CD14-positive monocyte (primary cell): ENCODE measurements around the gene CDK4. TPM values are rescaled to one million over a fixed set of nuclear protein-coding genes. Genes with fewer than 3 reads are reported as not detected.

Experiments
- DNase-seq, 3 donors: peaks; one replicate each; pipeline ENCODE4 v3.0.0-alpha.2; 2011 to 2022
- H2AFZ ChIP-seq: 2 replicates; pipeline ENCODE4 v1.6.0; 2012; ENCODE audit warnings: mild to moderate bottlenecking, low read depth, low read length, inconsistent platforms; ENCODE audit not compliant: insufficient read depth, poor library complexity, severe bottlenecking
- H3K27ac ChIP-seq, 2 donors: 1 replicate in 1 of 2; 2 replicates in 1 of 2; pipeline ENCODE4 v1.5.1; 2012 to 2013; ENCODE audit warnings: low read length in 2 of 2, control low read depth in 1 of 2, inconsistent platforms in 1 of 2, low read depth in 1 of 2, mild to moderate bottlenecking in 1 of 2
- H3K27me3 ChIP-seq, 2 donors: one replicate each; pipeline versions ENCODE4 v1.6.0 to v1.6.1; 2011 to 2013; ENCODE audit warnings: low read length in 2 of 2; ENCODE audit not compliant: control insufficient read depth in 2 of 2, insufficient read depth in 2 of 2
- H3K36me3 ChIP-seq, 2 donors: replicated peaks in 1 of 2; 1 replicate in 1 of 2; 2 replicates in 1 of 2; pipeline versions ENCODE4 v1.5.1 to v1.6.1; 2012 to 2013; ENCODE audit warnings: low read length in 2 of 2, control low read depth in 1 of 2, inconsistent platforms in 1 of 2, mild to moderate bottlenecking in 1 of 2; ENCODE audit not compliant: insufficient read depth in 2 of 2, control insufficient read depth in 1 of 2
- H3K4me1 ChIP-seq, 2 donors: 1 replicate in 1 of 2; 2 replicates in 1 of 2; pipeline versions ENCODE4 v1.5.1 to v1.6.1; 2012 to 2013; ENCODE audit warnings: low read length in 2 of 2, control low read depth in 1 of 2, inconsistent platforms in 1 of 2, mild to moderate bottlenecking in 1 of 2, moderate library complexity in 1 of 2; ENCODE audit not compliant: insufficient read depth in 2 of 2, control insufficient read depth in 1 of 2
- H3K4me2 ChIP-seq: replicated peaks from 2 replicates; pipeline ENCODE3; 2012; ENCODE audit warnings: low read length, moderate library complexity, mild to moderate bottlenecking; ENCODE audit not compliant: poor library complexity, severe bottlenecking; ENCODE audit errors: extremely low read depth
- H3K4me3 ChIP-seq, 3 experiments: fragments of 200-600 bp in 1 of 3; sonication (generic) in 1 of 3; replicated peaks in 1 of 3; 1 replicate in 2 of 3; 2 replicates in 1 of 3; pipeline ENCODE4 v1.5.1; 2011 to 2013; ENCODE audit warnings: low read length in 3 of 3, mild to moderate bottlenecking in 3 of 3, control low read depth in 2 of 3, low read depth in 2 of 3, inconsistent platforms in 1 of 3, moderate library complexity in 1 of 3
- H3K79me2 ChIP-seq: 2 replicates; pipeline ENCODE4 v1.6.0; 2012; ENCODE audit warnings: mild to moderate bottlenecking, control low read depth, inconsistent platforms, low read length, moderate library complexity; ENCODE audit not compliant: insufficient read depth
- H3K9ac ChIP-seq: 2 replicates; pipeline ENCODE4 v1.6.0; 2017; ENCODE audit warnings: low read length, mild to moderate bottlenecking; ENCODE audit not compliant: insufficient read depth, poor library complexity, severe bottlenecking
- H3K9me3 ChIP-seq, 2 donors: replicated peaks in 1 of 2; 1 replicate in 1 of 2; 2 replicates in 1 of 2; pipeline versions ENCODE4 v1.5.1 to v1.6.1; 2012 to 2013; ENCODE audit warnings: low read length in 2 of 2, control low read depth in 1 of 2; ENCODE audit not compliant: control insufficient read depth in 1 of 2, insufficient read depth in 1 of 2
- H4K20me1 ChIP-seq: 2 replicates; pipeline ENCODE4 v1.6.0; 2012; ENCODE audit warnings: mild to moderate bottlenecking, low read length, control low read depth, moderate library complexity; ENCODE audit not compliant: insufficient read depth
- H3K27ac Mint-ChIP-seq, 7 donors: one replicate each; pipeline ENCODE4 v1.8.0; 2020; ENCODE audit warnings: mild to moderate bottlenecking in 7 of 7, mixed read lengths in 7 of 7, moderate library complexity in 6 of 7, inconsistent platforms in 2 of 7
- H3K27me3 Mint-ChIP-seq, 3 donors: one replicate each; pipeline ENCODE4 v1.8.0; 2021 to 2022; ENCODE audit warnings: low read depth in 3 of 3, mild to moderate bottlenecking in 3 of 3, mixed read lengths in 3 of 3, moderate library complexity in 3 of 3, inconsistent platforms in 1 of 3
- H3K36me3 Mint-ChIP-seq, 2 donors: one replicate each; pipeline ENCODE4 v1.8.0; 2020; ENCODE audit warnings: mixed read lengths in 2 of 2, inconsistent platforms in 1 of 2, mild to moderate bottlenecking in 1 of 2
- H3K4me1 Mint-ChIP-seq: one replicate; pipeline ENCODE4 v1.8.0; 2020; ENCODE audit warnings: mild to moderate bottlenecking, mixed read lengths
- H3K4me3 Mint-ChIP-seq, 2 donors: one replicate each; pipeline ENCODE4 v1.8.0; 2020; ENCODE audit warnings: mild to moderate bottlenecking in 2 of 2, mixed read lengths in 2 of 2, moderate library complexity in 1 of 2
- H3K9me3 Mint-ChIP-seq, 7 donors: one replicate each; pipeline ENCODE4 v1.8.0; 2020 to 2022; ENCODE audit warnings: mixed read lengths in 7 of 7, mild to moderate bottlenecking in 6 of 7, moderate library complexity in 6 of 7, inconsistent platforms in 2 of 7
- CTCF ChIP-seq: fragments of 200-600 bp; IDR thresholded peaks from one replicate; pipeline ENCODE4 v1.8.0; 2022; ENCODE audit warnings: antibody characterized with exemption, mild to moderate bottlenecking
- WGBS: methylation state at CpG from one replicate; pipeline ENCODE4 v1.1.5; 2013; ENCODE audit warnings: missing lambda C conversion rate; ENCODE audit not compliant: insufficient coverage; 5-methylcytosine and 5-hydroxymethylcytosine counted together
- intact Hi-C, 2 donors: fragments of 100-400 bp; cut with micrococcal nuclease; formaldehyde crosslinking; loops; one replicate each; pipeline versions ENCODE4 v1.15.0 to v1.15.1; 2023
- polyA plus RNA-seq, 3 donors: library from polyadenylated mRNA; depleted of rRNA in 1 of 3; unstranded in 2 of 3; stranded (reverse) in 1 of 3; fragments of 300-500 nt in 2 of 3; fragments of >200 nt in 1 of 3; fragmentation: Illumina TruSeq in 2 of 3; gene quantifications; 1 replicate in 2 of 3; 2 replicates in 1 of 3; pipeline ENCODE4 v1.2.3, GENCODE V29; 2012 to 2021

Gene CDK4
- polyA plus RNA-seq, 3 donors = 26.2 to 38.4 (median 27.4) TPM

GRCh38 chr12:57777911-57778310 is 25.8 kb upstream of the CDK4 start:
- no peak for DNase-seq
- Histone ChIP-seq H3K79me2 (peaks cover 4% of the 10 kb centered on the region), H3K27me3 (no peaks in the 10 kb centered on the region), H3K9ac (no peak overlapping the region), H3K36me3 (no peaks in the 10 kb centered on the region), H4K20me1 (no peaks in the 10 kb centered on the region), H3K4me3 (no peak overlapping the region), H3K4me2 (no peak overlapping the region), H3K4me1 (peaks cover 52 to 54% of the 10 kb centered on the region in 2 donors), H3K27ac (no peak overlapping the region), H2AFZ (no peak overlapping the region), H3K9me3 (no peaks in the 10 kb centered on the region)
- peaks cover 0 to 7% (median 0%) of the 10 kb centered on the region in 7 donors for H3K9me3 Mint-ChIP-seq
- peaks cover 0 to 4% (median 0%) of the 10 kb centered on the region in 3 donors for H3K27me3 Mint-ChIP-seq
- H3K27ac Mint-ChIP-seq = no peak overlapping the region
- no peak for TF ChIP-seq CTCF
- no peak overlapping the region for H3K4me3 Mint-ChIP-seq
- H3K4me1 Mint-ChIP-seq = peaks cover 50% of the 10 kb centered on the region
- peaks cover 6 to 9% of the 10 kb centered on the region in 2 donors for H3K36me3 Mint-ChIP-seq
- WGBS = no CpG with 5 or more reads among the region's 7 CpGs
- intact Hi-C loops = no loop called here

GRCh38 chr12:57777367-57777766 is 25.3 kb upstream of the CDK4 start:
- TF ChIP-seq CTCF = no peak
- Histone ChIP-seq H3K4me1 (peaks cover 54 to 55% of the 10 kb centered on the region in 2 donors), H3K27ac (no peak overlapping the region), H3K9me3 (no peaks in the 10 kb centered on the region), H4K20me1 (no peaks in the 10 kb centered on the region), H3K4me3 (no peak overlapping the region), H3K9ac (no peak overlapping the region), H3K79me2 (no peaks in the 10 kb centered on the region), H3K27me3 (no peaks in the 10 kb centered on the region), H3K36me3 (no peaks in the 10 kb centered on the region), H2AFZ (no peak overlapping the region), H3K4me2 (no peak overlapping the region)
- Mint-ChIP-seq H3K9me3 (peaks cover 0 to 7% (median 0%) of the 10 kb centered on the region in 7 donors), H3K36me3 (peaks cover 6 to 9% of the 10 kb centered on the region in 2 donors), H3K27me3 (peaks cover 0 to 2% (median 0%) of the 10 kb centered on the region in 3 donors), H3K4me1 (peaks cover 51% of the 10 kb centered on the region), H3K27ac (no peak overlapping the region), H3K4me3 (no peak overlapping the region)
- no peak for DNase-seq
- intact Hi-C loops = no loop called here
- WGBS = 93% methylated on average over 3 of the region's 7 CpGs
